ENCODE data around the gene SLC9A9. TPM values are rescaled to one million over a fixed set of nuclear protein-coding genes. Genes with fewer than 3 reads are reported as not detected.

The SLC9A9 gene
- total and polyA plus RNA-seq, 10 of the 15 experiments (the other 5 are each of a cell fraction or from before 2014, with no cell fraction given): 3.5 to 14.2 (median 9.3) TPM

DNA sequence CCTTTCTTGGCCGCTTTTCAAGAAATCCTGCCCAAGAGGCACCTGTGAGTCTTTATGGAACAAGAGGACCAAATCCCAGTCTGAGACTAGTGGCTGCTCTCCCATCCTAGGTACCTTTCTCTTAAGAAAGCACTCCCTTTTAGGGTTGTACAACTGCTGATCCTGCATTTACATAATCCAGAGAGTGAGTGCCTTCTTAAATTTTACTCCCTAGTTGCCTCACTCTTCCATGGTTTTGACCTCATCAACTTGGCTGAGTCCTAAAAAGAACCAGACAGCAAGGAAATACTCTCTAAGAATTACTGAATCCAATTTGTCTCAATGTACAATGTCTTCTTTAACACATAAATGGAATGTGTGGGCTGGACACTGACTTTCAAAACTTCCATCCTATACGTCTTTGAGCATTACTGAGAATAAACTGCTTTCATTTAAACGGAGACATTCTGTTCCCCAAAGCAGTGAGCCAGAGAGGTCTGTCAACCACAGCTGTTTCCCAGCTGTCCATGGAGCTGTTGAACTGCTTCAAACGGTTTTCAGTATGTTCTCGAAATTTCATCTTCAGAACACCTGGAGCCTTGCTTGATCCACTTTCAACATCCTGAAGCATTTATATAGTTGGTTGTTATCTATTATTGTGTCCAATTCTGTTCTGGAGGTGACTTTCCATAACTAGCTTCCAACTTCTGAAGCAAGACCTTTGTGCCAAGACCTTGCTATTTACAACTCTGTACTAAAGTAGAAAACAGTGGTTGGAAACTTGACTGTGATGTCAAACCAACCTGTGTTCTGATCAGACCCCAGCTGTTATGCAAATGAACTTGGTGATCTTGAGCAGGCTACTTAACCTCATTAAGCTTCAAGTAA lies 179.1 kb downstream of the SLC9A9 start (continued):
- TF ChIP-seq, protein P1, sequence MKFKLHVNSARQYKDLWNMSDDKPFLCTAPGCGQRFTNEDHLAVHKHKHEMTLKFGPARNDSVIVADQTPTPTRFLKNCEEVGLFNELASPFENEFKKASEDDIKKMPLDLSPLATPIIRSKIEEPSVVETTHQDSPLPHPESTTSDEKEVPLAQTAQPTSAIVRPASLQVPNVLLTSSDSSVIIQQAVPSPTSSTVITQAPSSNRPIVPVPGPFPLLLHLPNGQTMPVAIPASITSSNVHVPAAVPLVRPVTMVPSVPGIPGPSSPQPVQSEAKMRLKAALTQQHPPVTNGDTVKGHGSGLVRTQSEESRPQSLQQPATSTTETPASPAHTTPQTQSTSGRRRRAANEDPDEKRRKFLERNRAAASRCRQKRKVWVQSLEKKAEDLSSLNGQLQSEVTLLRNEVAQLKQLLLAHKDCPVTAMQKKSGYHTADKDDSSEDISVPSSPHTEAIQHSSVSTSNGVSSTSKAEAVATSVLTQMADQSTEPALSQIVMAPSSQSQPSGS (IDR thresholded peaks at IDR 0.05; ENCODE audit: low read length): peak; percentile 80
- TF ChIP-seq MTA3 (IDR thresholded peaks at IDR 0.05; ENCODE audit: borderline replicate concordance, low read length): no peak; the same call in 1 of the 2 replicates
- no peak for TF ChIP-seq STAT1 (conservative IDR thresholded peaks at IDR 0.05)
- peak; percentile 63; the same call in 1 of the 2 replicates for TF ChIP-seq POLR2AphosphoS5 (IDR thresholded peaks at IDR 0.05; ENCODE audit: low read length)
- peak; percentile 93 for TF ChIP-seq TCF12 (IDR thresholded peaks at IDR 0.05; ENCODE audit: low read depth, low read length)
- TF ChIP-seq BCL11A (IDR thresholded peaks at IDR 0.05; ENCODE audit: low read depth, low read length): peak; percentile 52; the same call in 1 of the 2 replicates
- no peak for TF ChIP-seq SUPT20H (IDR thresholded peaks at IDR 0.05; ENCODE audit: borderline replicate concordance, control insufficient read depth, low read depth, low read length)
- TF ChIP-seq RAD21 (IDR thresholded peaks at IDR 0.05; ENCODE audit: insufficient read depth, low read depth, low read length): no peak
- peak; percentile 27; the same call in 1 of the 2 replicates for TF ChIP-seq ZBED1 (IDR thresholded peaks at IDR 0.05; ENCODE audit: borderline replicate concordance)
- peak; percentile 66 to 67 for TF ChIP-seq IKZF2 (IDR thresholded peaks at IDR 0.05)
- no peak for TF ChIP-seq SUZ12 (IDR thresholded peaks at IDR 0.05; ENCODE audit: unreplicated experiment)
- TF ChIP-seq RELA (IDR thresholded peaks at IDR 0.05; ENCODE audit: borderline replicate concordance, partially characterized antibody): no peak
- TF ChIP-seq, protein P2, sequence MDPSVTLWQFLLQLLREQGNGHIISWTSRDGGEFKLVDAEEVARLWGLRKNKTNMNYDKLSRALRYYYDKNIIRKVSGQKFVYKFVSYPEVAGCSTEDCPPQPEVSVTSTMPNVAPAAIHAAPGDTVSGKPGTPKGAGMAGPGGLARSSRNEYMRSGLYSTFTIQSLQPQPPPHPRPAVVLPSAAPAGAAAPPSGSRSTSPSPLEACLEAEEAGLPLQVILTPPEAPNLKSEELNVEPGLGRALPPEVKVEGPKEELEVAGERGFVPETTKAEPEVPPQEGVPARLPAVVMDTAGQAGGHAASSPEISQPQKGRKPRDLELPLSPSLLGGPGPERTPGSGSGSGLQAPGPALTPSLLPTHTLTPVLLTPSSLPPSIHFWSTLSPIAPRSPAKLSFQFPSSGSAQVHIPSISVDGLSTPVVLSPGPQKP (IDR thresholded peaks at IDR 0.05; ENCODE audit: low read depth, low read length): no peak
- no peak for TF ChIP-seq YY1 (IDR thresholded peaks at IDR 0.05; ENCODE audit: low read depth, low read length)
- TF ChIP-seq EGR1 (IDR thresholded peaks at IDR 0.05; ENCODE audit: borderline replicate concordance in 1 of 2, low read depth in 2 of 2, low read length in 2 of 2): no peak
- TF ChIP-seq ZNF207 (IDR thresholded peaks at IDR 0.05; ENCODE audit: borderline replicate concordance): no peak
- no peak for TF ChIP-seq KLF5 (IDR thresholded peaks at IDR 0.05; ENCODE audit: partially characterized antibody)
- no peak for TF ChIP-seq GATAD2B (conservative IDR thresholded peaks at IDR 0.05; ENCODE audit: low read depth)
- no peak for TF ChIP-seq EZH2 (IDR thresholded peaks at IDR 0.05; ENCODE audit: borderline replicate concordance, control insufficient read depth, low read depth, low read length)
- 0 out of 2 replicates have a peak, but pooled peaks have one; percentile 8 for TF ChIP-seq ATF7 (IDR thresholded peaks at IDR 0.05; ENCODE audit: low read depth)
- no peak for TF ChIP-seq TARDBP (IDR thresholded peaks at IDR 0.05; ENCODE audit: borderline replicate concordance)
- TF ChIP-seq, protein P3, sequence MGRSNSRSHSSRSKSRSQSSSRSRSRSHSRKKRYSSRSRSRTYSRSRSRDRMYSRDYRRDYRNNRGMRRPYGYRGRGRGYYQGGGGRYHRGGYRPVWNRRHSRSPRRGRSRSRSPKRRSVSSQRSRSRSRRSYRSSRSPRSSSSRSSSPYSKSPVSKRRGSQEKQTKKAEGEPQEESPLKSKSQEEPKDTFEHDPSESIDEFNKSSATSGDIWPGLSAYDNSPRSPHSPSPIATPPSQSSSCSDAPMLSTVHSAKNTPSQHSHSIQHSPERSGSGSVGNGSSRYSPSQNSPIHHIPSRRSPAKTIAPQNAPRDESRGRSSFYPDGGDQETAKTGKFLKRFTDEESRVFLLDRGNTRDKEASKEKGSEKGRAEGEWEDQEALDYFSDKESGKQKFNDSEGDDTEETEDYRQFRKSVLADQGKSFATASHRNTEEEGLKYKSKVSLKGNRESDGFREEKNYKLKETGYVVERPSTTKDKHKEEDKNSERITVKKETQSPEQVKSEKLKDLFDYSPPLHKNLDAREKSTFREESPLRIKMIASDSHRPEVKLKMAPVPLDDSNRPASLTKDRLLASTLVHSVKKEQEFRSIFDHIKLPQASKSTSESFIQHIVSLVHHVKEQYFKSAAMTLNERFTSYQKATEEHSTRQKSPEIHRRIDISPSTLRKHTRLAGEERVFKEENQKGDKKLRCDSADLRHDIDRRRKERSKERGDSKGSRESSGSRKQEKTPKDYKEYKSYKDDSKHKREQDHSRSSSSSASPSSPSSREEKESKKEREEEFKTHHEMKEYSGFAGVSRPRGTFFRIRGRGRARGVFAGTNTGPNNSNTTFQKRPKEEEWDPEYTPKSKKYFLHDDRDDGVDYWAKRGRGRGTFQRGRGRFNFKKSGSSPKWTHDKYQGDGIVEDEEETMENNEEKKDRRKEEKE (IDR thresholded peaks at IDR 0.05): no peak
- TF ChIP-seq BRCA1 (IDR thresholded peaks at IDR 0.05; ENCODE audit: low read depth, low read length): no peak
- TF ChIP-seq SMAD5 (IDR thresholded peaks at IDR 0.05; ENCODE audit: low read depth): no peak
- no peak for TF ChIP-seq YBX1 (IDR thresholded peaks at IDR 0.05)
- no peak for TF ChIP-seq NR2C1 (IDR thresholded peaks at IDR 0.05)
- peak; percentile 76 for TF ChIP-seq FOXM1 (IDR thresholded peaks at IDR 0.05; ENCODE audit: low read depth, low read length)
